ENCODE results near the gene SAMSN1.

DNA sequence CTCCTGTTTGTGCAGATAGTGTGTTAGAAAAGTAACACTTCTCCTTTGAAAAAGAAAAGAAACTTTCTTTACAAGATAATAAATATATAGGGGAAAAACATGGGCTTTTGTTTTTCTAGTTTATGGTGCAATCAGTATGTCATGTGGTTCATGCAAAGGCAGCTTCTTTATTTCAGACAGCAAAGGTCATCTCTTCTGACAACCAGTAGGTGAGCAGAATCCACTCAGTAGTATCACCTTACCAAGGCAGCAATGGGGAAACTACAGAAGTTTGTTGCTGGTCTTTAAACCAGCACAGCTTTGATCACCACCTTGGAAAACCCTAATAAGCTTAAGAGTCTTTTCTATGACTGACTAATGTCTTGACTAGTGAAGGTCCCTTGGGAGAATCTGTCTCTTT, 13.0 kb upstream of the SAMSN1 start:
- TF ChIP-seq EP300 (IDR thresholded peaks at IDR 0.05; ENCODE audit: borderline replicate concordance in 1 of 2, low read depth in 1 of 2, low read length in 1 of 2) (no peak), CTCF (IDR thresholded peaks at IDR 0.05) (no peak), EZH2phosphoT487 (IDR thresholded peaks at IDR 0.05; ENCODE audit: borderline replicate concordance, low read depth) (no peak), NFIC (IDR thresholded peaks at IDR 0.05; ENCODE audit: borderline replicate concordance) (no peak)

Data from SK-N-SH (cell line).